Measurements from ENCODE around the gene FIGN.

Gene FIGN

GRCh38 chr2:163736433-163737189 is 803 bp upstream of the FIGN start:
- peak overlapping the region; percentile 33; the same call in 1 of the 2 replicates for H3K4me2 ChIP-seq
- H3K36me3 ChIP-seq (ENCODE audit: insufficient read depth), result no peaks in the 10 kb centered on the region
- TF ChIP-seq CTCF (conservative IDR thresholded peaks at IDR 0.05; ENCODE audit: low read depth, low read length), result no peak
- H3K4me1 ChIP-seq (ENCODE audit: low read depth, poor library complexity, severe bottlenecking), result peaks cover 6% of the 10 kb centered on the region
- H3K4me3 ChIP-seq (IDR thresholded peaks at IDR 0.05; ENCODE audit: insufficient read depth, low read depth, low read length), result no peak overlapping the region
- H3K27me3 ChIP-seq (ENCODE audit: insufficient read depth, low read depth), result no peaks in the 10 kb centered on the region
- H4K20me1 ChIP-seq (ENCODE audit: insufficient read depth), result no peaks in the 10 kb centered on the region
- H3K27ac ChIP-seq, result no peak overlapping the region
- no peaks in the 10 kb centered on the region for H3K79me2 ChIP-seq (ENCODE audit: insufficient read depth, low read depth)
- H3K9ac ChIP-seq, result peak overlapping the region; percentile 55; the same call in 1 of the 2 replicates
- peak overlapping the region; percentile 96 for H2AFZ ChIP-seq (ENCODE audit: low read depth)

GRCh38 chr2:163734881-163735684 is 725 bp downstream of the FIGN start:
- no peak for TF ChIP-seq CTCF (conservative IDR thresholded peaks at IDR 0.05; ENCODE audit: low read depth, low read length)
- H3K4me1 ChIP-seq (ENCODE audit: low read depth, poor library complexity, severe bottlenecking), result peaks cover 6% of the 10 kb centered on the region
- H3K27me3 ChIP-seq (ENCODE audit: insufficient read depth, low read depth), result no peaks in the 10 kb centered on the region
- H3K36me3 ChIP-seq (ENCODE audit: insufficient read depth), result no peaks in the 10 kb centered on the region
- peak overlapping the region; percentile 95 for H3K4me2 ChIP-seq
- H3K4me3 ChIP-seq (IDR thresholded peaks at IDR 0.05; ENCODE audit: insufficient read depth, low read depth, low read length), result no peak overlapping the region
- peak overlapping the region; percentile 55; the same call in 1 of the 2 replicates for H3K9ac ChIP-seq
- no peaks in the 10 kb centered on the region for H4K20me1 ChIP-seq (ENCODE audit: insufficient read depth)
- peak overlapping the region; percentile 96 for H2AFZ ChIP-seq (ENCODE audit: low read depth)
- H3K79me2 ChIP-seq (ENCODE audit: insufficient read depth, low read depth), result no peaks in the 10 kb centered on the region
- H3K27ac ChIP-seq, result no peak overlapping the region

- Histone ChIP-seq H3K4me3 (IDR thresholded peaks at IDR 0.05; ENCODE audit: insufficient read depth, low read depth, low read length) (no peak overlapping the region), H4K20me1 (ENCODE audit: insufficient read depth) (no peaks in the 10 kb centered on the region), H3K27me3 (ENCODE audit: insufficient read depth, low read depth) (no peaks in the 10 kb centered on the region), H3K4me1 (ENCODE audit: low read depth, poor library complexity, severe bottlenecking) (peaks cover 6% of the 10 kb centered on the region), H2AFZ (ENCODE audit: low read depth) (no peak overlapping the region), H3K9ac (no peak overlapping the region), H3K4me2 (peak overlapping the region; percentile 95; the same call in 1 of the 2 replicates), H3K79me2 (ENCODE audit: insufficient read depth, low read depth) (no peaks in the 10 kb centered on the region), H3K36me3 (ENCODE audit: insufficient read depth) (no peaks in the 10 kb centered on the region), H3K27ac (no peak overlapping the region)
- no peak for TF ChIP-seq CTCF (conservative IDR thresholded peaks at IDR 0.05; ENCODE audit: low read depth, low read length)
Measured at GRCh38 chr2:163734401-163734800, 1.4 kb downstream of the FIGN start.

- no peak overlapping the region for H3K4me2 ChIP-seq
- H3K4me3 ChIP-seq (IDR thresholded peaks at IDR 0.05; ENCODE audit: insufficient read depth, low read depth, low read length), result no peak overlapping the region
- no peaks in the 10 kb centered on the region for H3K27me3 ChIP-seq (ENCODE audit: insufficient read depth, low read depth)
- no peak overlapping the region for H3K27ac ChIP-seq
- no peaks in the 10 kb centered on the region for H4K20me1 ChIP-seq (ENCODE audit: insufficient read depth)
- peaks cover 6% of the 10 kb centered on the region for H3K4me1 ChIP-seq (ENCODE audit: low read depth, poor library complexity, severe bottlenecking)
- no peaks in the 10 kb centered on the region for H3K79me2 ChIP-seq (ENCODE audit: insufficient read depth, low read depth)
- TF ChIP-seq CTCF (conservative IDR thresholded peaks at IDR 0.05; ENCODE audit: low read depth, low read length), result no peak
- H2AFZ ChIP-seq (ENCODE audit: low read depth), result no peak overlapping the region
- no peaks in the 10 kb centered on the region for H3K36me3 ChIP-seq (ENCODE audit: insufficient read depth)
- H3K9ac ChIP-seq, result no peak overlapping the region
Measured at GRCh38 chr2:163733956-163734355, 1.9 kb downstream of the FIGN start.
